Right atrium auricular region (tissue), 2 donors: ENCODE measurements around the gene PIK3R1. TPM values are rescaled to one million over a fixed set of nuclear protein-coding genes. Genes with fewer than 3 reads are reported as not detected.

Source experiments
- DNase-seq: peaks from one replicate; pipeline ENCODE4 v3.0.0-alpha.2; 2019; ENCODE audit warnings: low spot score
- H3K27ac ChIP-seq, 2 donors: fragments of 200-600 bp; sonication (generic); 1 replicate in 1 of 2; 2 replicates in 1 of 2; pipeline ENCODE4 v1.5.1; 2016 to 2019
- H3K27me3 ChIP-seq, 2 donors: fragments of 200-600 bp; sonication (generic); one replicate each; pipeline versions ENCODE4 v1.5.1 to v1.6.0; 2017 to 2019
- H3K36me3 ChIP-seq: fragments of 200-600 bp; sonication (generic); one replicate; pipeline ENCODE4 v1.5.1; 2016
- H3K4me1 ChIP-seq, 2 donors: fragments of 200-600 bp; sonication (generic); one replicate each; pipeline versions ENCODE4 v1.5.1 to v1.6.0; 2017 to 2019
- H3K4me3 ChIP-seq, 2 donors: fragments of 200-600 bp; sonication (generic); 1 replicate in 1 of 2; 2 replicates in 1 of 2; pipeline ENCODE4 v1.5.1; 2017 to 2019; ENCODE audit warnings: mild to moderate bottlenecking in 1 of 2, moderate library complexity in 1 of 2
- H3K9me3 ChIP-seq, 2 donors: fragments of 200-600 bp; sonication (generic); one replicate each; pipeline ENCODE4 v1.5.1; 2019
- total RNA-seq, 2 donors: library from RNA; depleted of rRNA; stranded (reverse); fragments of >200 nt; gene quantifications; one replicate each; pipeline ENCODE4 v1.1.0, GENCODE V29; 2016
- TF ChIP-seq, protein P1 (sequence below), 2 donors: fragments of 200-600 bp; sonication (generic); IDR thresholded peaks; one replicate each; pipeline ENCODE4 v1.5.1; 2019; ENCODE audit warnings: antibody characterized with exemption in 2 of 2

Gene PIK3R1
- total RNA-seq, 2 donors from 2014 or later, result 87.0 to 91.1 TPM

DNA sequence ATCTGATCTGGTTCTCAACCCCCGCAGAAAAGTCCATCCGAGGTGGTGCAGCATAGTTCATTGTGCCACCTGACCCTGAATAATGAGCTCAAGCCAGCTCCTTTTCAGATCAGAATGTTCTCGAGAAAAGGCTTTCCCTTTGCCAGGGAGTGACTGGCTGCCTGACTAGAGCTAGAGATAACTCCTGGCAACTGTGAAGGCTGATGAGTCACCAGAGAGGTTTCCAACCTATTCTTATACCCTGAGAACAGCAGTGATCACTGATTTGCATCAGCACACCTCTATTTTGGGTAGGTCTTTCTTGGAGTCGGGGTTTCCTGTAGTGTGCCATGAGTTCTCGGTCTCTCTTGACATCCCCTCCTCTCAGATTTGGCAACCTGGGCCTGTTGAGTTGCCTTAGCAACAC is 127.9 kb downstream of the PIK3R1 start:
- no peaks in the 10 kb centered on the region for H3K36me3 ChIP-seq
- no peaks in the 10 kb centered on the region for H3K9me3 ChIP-seq
- no peaks in the 10 kb centered on the region for H3K27me3 ChIP-seq
- DNase-seq, result peak; percentile 80
- TF ChIP-seq, protein P1, sequence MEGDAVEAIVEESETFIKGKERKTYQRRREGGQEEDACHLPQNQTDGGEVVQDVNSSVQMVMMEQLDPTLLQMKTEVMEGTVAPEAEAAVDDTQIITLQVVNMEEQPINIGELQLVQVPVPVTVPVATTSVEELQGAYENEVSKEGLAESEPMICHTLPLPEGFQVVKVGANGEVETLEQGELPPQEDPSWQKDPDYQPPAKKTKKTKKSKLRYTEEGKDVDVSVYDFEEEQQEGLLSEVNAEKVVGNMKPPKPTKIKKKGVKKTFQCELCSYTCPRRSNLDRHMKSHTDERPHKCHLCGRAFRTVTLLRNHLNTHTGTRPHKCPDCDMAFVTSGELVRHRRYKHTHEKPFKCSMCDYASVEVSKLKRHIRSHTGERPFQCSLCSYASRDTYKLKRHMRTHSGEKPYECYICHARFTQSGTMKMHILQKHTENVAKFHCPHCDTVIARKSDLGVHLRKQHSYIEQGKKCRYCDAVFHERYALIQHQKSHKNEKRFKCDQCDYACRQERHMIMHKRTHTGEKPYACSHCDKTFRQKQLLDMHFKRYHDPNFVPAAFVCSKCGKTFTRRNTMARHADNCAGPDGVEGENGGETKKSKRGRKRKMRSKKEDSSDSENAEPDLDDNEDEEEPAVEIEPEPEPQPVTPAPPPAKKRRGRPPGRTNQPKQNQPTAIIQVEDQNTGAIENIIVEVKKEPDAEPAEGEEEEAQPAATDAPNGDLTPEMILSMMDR (IDR thresholded peaks at IDR 0.05), result no peak
- H3K4me3 ChIP-seq, result no peak overlapping the region
- peaks cover 0 to 29% of the 10 kb centered on the region in 2 donors for H3K4me1 ChIP-seq
- H3K27ac ChIP-seq, result peak overlapping the region; percentile 63 to 81

DNA sequence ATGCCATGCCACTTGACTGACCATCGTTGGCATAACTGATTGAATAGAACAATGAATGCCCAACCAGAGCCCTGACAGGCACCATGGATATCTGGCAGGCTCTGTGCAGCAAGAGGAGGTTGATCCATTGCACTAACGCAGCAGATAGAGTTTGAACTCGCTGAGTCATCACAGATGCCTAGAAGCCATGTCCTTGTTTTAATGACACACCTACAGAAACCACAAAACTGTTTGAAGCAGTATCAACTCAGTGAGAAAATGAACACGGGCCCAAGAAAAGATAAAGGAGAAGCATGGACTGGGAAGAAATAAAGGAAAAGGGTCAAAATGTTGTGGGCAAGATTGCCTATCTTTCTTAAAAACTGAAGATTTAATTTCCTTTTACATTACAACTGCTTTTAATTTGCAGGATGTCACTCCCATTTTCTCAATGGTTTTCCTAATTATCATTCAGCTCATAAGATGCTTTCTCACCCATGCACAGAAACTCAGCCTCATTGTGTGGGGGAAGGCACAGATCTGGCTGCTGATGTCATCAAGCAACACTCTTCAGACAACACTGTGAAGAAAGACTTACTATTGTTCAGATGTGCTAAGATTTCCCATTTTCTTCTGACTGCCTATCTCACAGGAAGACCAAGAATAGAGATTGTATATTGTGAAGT is 129.0 kb downstream of the PIK3R1 start:
- Histone ChIP-seq H3K27ac (peak overlapping the region in 1 of 2 donors; percentile 81), H3K36me3 (no peaks in the 10 kb centered on the region), H3K4me1 (peaks cover 0 to 29% of the 10 kb centered on the region in 2 donors), H3K9me3 (no peaks in the 10 kb centered on the region), H3K27me3 (no peaks in the 10 kb centered on the region), H3K4me3 (no peak overlapping the region)
- TF ChIP-seq, protein P1 (IDR thresholded peaks at IDR 0.05), result no peak
- no peak for DNase-seq

DNA sequence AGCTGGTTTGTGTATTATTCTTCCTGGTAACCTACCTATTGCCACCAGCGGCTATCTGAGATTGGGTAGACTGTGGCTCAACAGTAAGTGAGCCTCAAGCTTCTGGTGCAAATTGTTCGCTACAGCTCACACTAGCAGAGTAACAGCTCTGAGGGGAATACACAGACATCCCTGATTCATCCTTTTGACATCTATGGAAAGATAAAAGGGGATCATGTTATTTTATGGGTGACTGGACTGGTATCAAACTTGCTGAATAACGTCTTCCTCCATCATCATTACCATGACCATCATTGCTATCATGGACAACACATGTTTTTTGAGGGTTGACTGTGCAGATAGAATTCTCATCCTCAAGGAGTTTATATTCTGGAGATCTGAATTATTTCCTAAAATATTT is 129.6 kb downstream of the PIK3R1 start:
- no peak for DNase-seq
- TF ChIP-seq, protein P1 (IDR thresholded peaks at IDR 0.05), result no peak
- Histone ChIP-seq H3K4me1 (peaks cover 0 to 29% of the 10 kb centered on the region in 2 donors), H3K36me3 (no peaks in the 10 kb centered on the region), H3K9me3 (no peaks in the 10 kb centered on the region), H3K4me3 (no peak overlapping the region), H3K27me3 (no peaks in the 10 kb centered on the region), H3K27ac (no peak overlapping the region)

DNA sequence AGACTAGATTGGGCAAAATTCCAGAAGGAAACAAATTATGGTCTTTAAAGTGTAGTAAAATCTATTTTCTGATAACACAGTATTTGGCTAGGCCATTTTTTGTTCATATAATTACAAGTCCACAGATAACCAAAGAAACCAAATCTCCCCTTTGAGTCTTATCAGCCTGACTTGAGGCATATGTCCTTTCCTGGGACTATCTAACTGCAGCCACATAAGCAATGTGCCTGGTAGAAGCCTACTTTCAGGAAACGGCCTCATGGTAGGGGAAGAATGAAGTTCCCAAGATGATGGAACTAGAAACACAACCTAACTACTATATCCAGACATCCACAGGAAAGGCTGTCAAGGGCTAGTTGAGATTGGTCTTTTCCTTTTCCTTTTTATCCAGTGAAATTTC is 130.0 kb downstream of the PIK3R1 start:
- H3K9me3 ChIP-seq, result no peaks in the 10 kb centered on the region
- H3K27me3 ChIP-seq, result no peaks in the 10 kb centered on the region
- no peak for DNase-seq
- no peak overlapping the region for H3K4me3 ChIP-seq
- peaks cover 0 to 29% of the 10 kb centered on the region in 2 donors for H3K4me1 ChIP-seq
- TF ChIP-seq, protein P1 (IDR thresholded peaks at IDR 0.05), result no peak
- no peak overlapping the region for H3K27ac ChIP-seq
- H3K36me3 ChIP-seq, result no peaks in the 10 kb centered on the region

DNA sequence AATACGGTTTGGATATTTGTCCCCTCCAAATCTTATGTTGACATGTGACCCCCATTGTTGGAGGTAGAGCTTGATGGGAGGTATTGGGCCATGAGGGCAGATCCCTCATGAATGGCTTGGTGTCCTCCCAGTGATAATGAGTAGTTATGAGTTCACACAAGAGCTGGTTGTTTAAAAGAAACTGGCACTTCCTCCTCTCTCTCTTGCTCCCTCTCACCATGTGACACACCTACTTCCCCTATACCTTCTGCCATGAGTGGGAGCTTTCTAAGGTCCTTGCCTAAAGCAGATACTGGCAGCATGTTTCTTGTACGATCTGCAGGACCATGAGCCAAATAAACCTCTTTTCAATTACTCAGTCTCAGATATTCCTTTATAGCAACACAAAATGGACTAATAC is 132.0 kb downstream of the PIK3R1 start:
- Histone ChIP-seq H3K4me3 (no peak overlapping the region), H3K36me3 (no peaks in the 10 kb centered on the region), H3K27ac (no peak overlapping the region), H3K27me3 (no peaks in the 10 kb centered on the region), H3K9me3 (no peaks in the 10 kb centered on the region), H3K4me1 (peaks cover 0 to 25% of the 10 kb centered on the region in 2 donors)
- TF ChIP-seq, protein P1 (IDR thresholded peaks at IDR 0.05), result no peak
- DNase-seq, result no peak
